Hepatocyte (in vitro differentiated cells): ENCODE measurements around the gene MATN4.

Experiments
- CTCF ChIP-seq: fragments of 200-600 bp; sonication (generic); IDR thresholded peaks from 2 replicates; pipeline ENCODE4 v1.5.1; 2016; ENCODE audit warnings: antibody characterized with exemption, mild to moderate bottlenecking; ENCODE audit not compliant: poor library complexity
- EZH2 ChIP-seq: fragments of 200-600 bp; sonication (generic); IDR thresholded peaks from 2 replicates; pipeline ENCODE4 v1.6.1; 2016; ENCODE audit warnings: antibody characterized with exemption, mild to moderate bottlenecking, borderline replicate concordance
- EZH2phosphoT487 ChIP-seq: fragments of 200-600 bp; sonication (generic); IDR thresholded peaks from one replicate; pipeline ENCODE4 v1.6.1; 2018; ENCODE audit warnings: antibody characterized with exemption, mild to moderate bottlenecking, low read depth, moderate library complexity; ENCODE audit not compliant: unreplicated experiment, severe bottlenecking

GRCh38 chr20:45315672-45316071 is 7.6 kb upstream of the MATN4 start:
- TF ChIP-seq CTCF (no peak), EZH2phosphoT487 (no peak), EZH2 (no peak)
